ENCODE data around the gene SNRPA.
A peak's percentile ranks its signal among the peaks of the same experiment; 100 is the strongest.
"Not testable (repeated sequence)": the region's sequence is repeated elsewhere in the genome, so short reads cannot be mapped to it uniquely, and the experiment has no call there.

The SNRPA gene

GRCh38 chr19:40777937-40778705 lies 27.1 kb downstream of the SNRPA start, which contains the start of gene RAB4B:
TSS of gene RAB4B (plus strand) at chr19:40778247. CDS start at chr19:40778376, 129 bp downstream.
- peak; percentile 100 for DNase-seq

- no peak for DNase-seq
Observed at GRCh38 chr19:40778706-40779284, 27.8 kb downstream of the SNRPA start.

GRCh38 chr19:40780582-40780981 lies 29.6 kb downstream of the SNRPA start:
- no peak for DNase-seq

GRCh38 chr19:40781140-40781539 lies 30.1 kb downstream of the SNRPA start:
- DNase-seq = no peak

- no peak for DNase-seq
Observed at GRCh38 chr19:40783711-40784110, 32.7 kb downstream of the SNRPA start.

- DNase-seq = not testable (repeated sequence)
Observed at GRCh38 chr19:40784146-40784545, 33.1 kb downstream of the SNRPA start.

- DNase-seq = no peak
Observed at GRCh38 chr19:40785526-40785925, 34.5 kb downstream of the SNRPA start.

- no peak for DNase-seq
Observed at GRCh38 chr19:40786060-40787037, 35.3 kb downstream of the SNRPA start.

- DNase-seq = no peak
Observed at GRCh38 chr19:40791349-40791748, 40.3 kb downstream of the SNRPA start.

- no peak for DNase-seq
Observed at GRCh38 chr19:40791996-40792395, 41.0 kb downstream of the SNRPA start.

GRCh38 chr19:40797166-40797962 lies 46.4 kb downstream of the SNRPA start:
- DNase-seq = no peak

GRCh38 chr19:40797963-40798682 lies 47.1 kb downstream of the SNRPA start:
- DNase-seq = peak; percentile 73

GRCh38 chr19:40798683-40799557 lies 47.9 kb downstream of the SNRPA start, which contains the start of gene EGLN2:
TSS of gene EGLN2 (plus strand) at chr19:40799191. CDS start at chr19:40800573, 1,382 bp downstream.
- DNase-seq = peak; percentile 100

- DNase-seq = no peak
Observed at GRCh38 chr19:40799558-40800338, 48.7 kb downstream of the SNRPA start.

GRCh38 chr19:40800339-40800996 lies 49.5 kb downstream of the SNRPA start:
- DNase-seq = no peak

- DNase-seq = no peak
Observed at GRCh38 chr19:40800997-40801377, 50.0 kb downstream of the SNRPA start.

GRCh38 chr19:40801426-40802299 lies 50.7 kb downstream of the SNRPA start:
- no peak for DNase-seq
